Stomach (tissue), 9 donors: ENCODE measurements around the gene ADARB2. TPM values are rescaled to one million over a fixed set of nuclear protein-coding genes. Genes with fewer than 3 reads are reported as not detected.

Experiments
- DNase-seq, 2 donors: peaks; one replicate each; pipeline versions ENCODE4 v3.0.0 to v3.0.0-alpha.2; 2013 to 2019
- H3K27ac ChIP-seq, 5 donors: fragments of 200-600 bp in 4 of 5; sonication (generic) in 4 of 5; one replicate each; pipeline ENCODE4 v1.5.1; 2013 to 2019; ENCODE audit warnings: mild to moderate bottlenecking in 1 of 5, moderate library complexity in 1 of 5
- H3K27me3 ChIP-seq, 3 donors: fragments of 200-600 bp; sonication (generic); one replicate each; pipeline ENCODE4 v1.5.1; 2017 to 2019; ENCODE audit warnings: mixed run types in 1 of 3
- H3K36me3 ChIP-seq, 4 donors: fragments of 200-600 bp; sonication (generic); 1 replicate in 3 of 4; 2 replicates in 1 of 4; pipeline ENCODE4 v1.5.1; 2016 to 2019
- H3K4me1 ChIP-seq, 4 donors: fragments of 200-600 bp; sonication (generic); one replicate each; pipeline ENCODE4 v1.5.1; 2016 to 2019
- H3K4me3 ChIP-seq, 4 donors: fragments of 200-600 bp; sonication (generic) in 3 of 4; one replicate each; pipeline ENCODE4 v1.5.1; 2016 to 2019; ENCODE audit warnings: mild to moderate bottlenecking in 1 of 4
- H3K9me3 ChIP-seq, 4 donors: fragments of 200-600 bp; sonication (generic); one replicate each; pipeline ENCODE4 v1.5.1; 2016 to 2019
- CTCF ChIP-seq, 7 experiments: fragments of 450-650 bp in 4 of 7; fragments of 200-600 bp in 3 of 7; sonication (generic) in 3 of 7; IDR thresholded peaks; one replicate each; pipeline ENCODE4 v1.5.1; 2016 to 2019; ENCODE audit warnings: antibody characterized with exemption in 7 of 7, control low read depth in 2 of 7, mild to moderate bottlenecking in 1 of 7
- EP300 ChIP-seq: sonication (generic); formaldehyde crosslinking; IDR thresholded peaks from one replicate; pipeline ENCODE4 v1.6.1; 2017; ENCODE audit warnings: antibody characterized with exemption
- POLR2A ChIP-seq, 4 donors: fragments of 450-650 bp; IDR thresholded peaks; one replicate each; pipeline ENCODE4 v1.6.1; 2016; ENCODE audit warnings: antibody characterized with exemption in 4 of 4, control low read depth in 2 of 4, mild to moderate bottlenecking in 1 of 4, moderate library complexity in 1 of 4
- POLR2AphosphoS5 ChIP-seq, 3 donors: sonication (generic); formaldehyde crosslinking; IDR thresholded peaks; one replicate each; pipeline ENCODE4 v1.6.1; 2016; ENCODE audit warnings: antibody characterized with exemption in 3 of 3
- WGBS, 5 donors: extraction: QIAGEN DNeasy Blood & Tissue Kit in 3 of 5; methylation state at CpG; one replicate each; pipeline versions ENCODE4 v1.1.5 to v1.1.7; 2013 to 2018; 5-methylcytosine and 5-hydroxymethylcytosine counted together
- intact Hi-C: fragments of 100-400 bp; cut with DNase I; formaldehyde crosslinking; loops from one replicate; pipeline ENCODE4 v1.15.1; 2023; ENCODE audit warnings: low total_unique reads
- polyA plus RNA-seq, 3 donors: library from polyadenylated mRNA; stranded (reverse); fragments of 200-250 nt; gene quantifications; one replicate each; pipeline ENCODE4 v1.2.3, GENCODE V29; 2013
- total RNA-seq, 5 donors: library from RNA; depleted of rRNA; stranded (reverse); fragments of >200 nt; gene quantifications; one replicate each; pipeline versions ENCODE4 v1.1.0 to v1.2.3, GENCODE V29; 2014 to 2016
- donor health status: healthy with polysubstance abuse.
- donor health status: Bipolar disorder and iron deficiency.
- donor health status: healthy.

ADARB2 gene
- total and polyA plus RNA-seq, 8 donors: 0.55 to 4.1 (median 1.4) TPM; not detected in 1

- intact Hi-C loops: no loop called here
- Histone ChIP-seq H3K27me3 (peaks cover 0 to 8% (median 0%) of the 10 kb centered on the region in 3 donors), H3K27ac (no peak overlapping the region), H3K4me1 (peaks cover 0 to 4% (median 0%) of the 10 kb centered on the region in 4 donors), H3K9me3 (peaks cover 0 to 22% (median 4%) of the 10 kb centered on the region in 4 donors), H3K36me3 (no peaks in the 10 kb centered on the region), H3K4me3 (no peak overlapping the region)
- no peak for TF ChIP-seq EP300
- 87 to 98% (median 95%) methylated on average over 3 to 6 of the region's 6 CpGs for WGBS, 5 donors
- no peak for DNase-seq
These were observed 310.5 kb downstream of the ADARB2 start for GRCh38 chr10:1426786-1427185.

- Histone ChIP-seq H3K9me3 (peaks cover 0 to 13% (median 2%) of the 10 kb centered on the region in 4 donors), H3K4me3 (no peak overlapping the region), H3K36me3 (no peaks in the 10 kb centered on the region), H3K4me1 (peaks cover 0 to 8% (median 6%) of the 10 kb centered on the region in 4 donors), H3K27ac (no peak overlapping the region), H3K27me3 (peaks cover 0 to 14% (median 0%) of the 10 kb centered on the region in 3 donors)
- intact Hi-C loops: no loop called here
- WGBS, 5 donors: 61 to 72% (median 64%) methylated on average over 7 of the region's 7 CpGs
- no peak for DNase-seq
- TF ChIP-seq POLR2A (IDR thresholded peaks at IDR 0.05): no peak
- TF ChIP-seq EP300: no peak
- no peak for TF ChIP-seq POLR2AphosphoS5 (IDR thresholded peaks at IDR 0.05)
- no peak for TF ChIP-seq CTCF (IDR thresholded peaks at IDR 0.05)
These were observed 311.4 kb downstream of the ADARB2 start for GRCh38 chr10:1425879-1426278.

GRCh38 chr10:1424648-1425047, 312.7 kb downstream of the ADARB2 start:
- H3K4me3 ChIP-seq: no peak overlapping the region

GRCh38 chr10:1423676-1424253, 313.6 kb downstream of the ADARB2 start:
- TF ChIP-seq POLR2AphosphoS5 (IDR thresholded peaks at IDR 0.05): no peak
- no peak for TF ChIP-seq CTCF (IDR thresholded peaks at IDR 0.05)
- TF ChIP-seq POLR2A (IDR thresholded peaks at IDR 0.05): no peak
- TF ChIP-seq EP300: no peak
- Histone ChIP-seq H3K27me3 (peaks cover 0 to 30% (median 0%) of the 10 kb centered on the region in 3 donors), H3K9me3 (no peaks in the 10 kb centered on the region), H3K27ac (no peak overlapping the region), H3K4me1 (peaks cover 0 to 26% (median 16%) of the 10 kb centered on the region in 4 donors), H3K4me3 (no peak overlapping the region), H3K36me3 (no peaks in the 10 kb centered on the region)
- no peak for DNase-seq
- WGBS, 5 donors: 93 to 97% (median 95%) methylated on average over 2 of the region's 2 CpGs
- intact Hi-C loops: no loop called here

More at GRCh38 chr10:1424648-1425047, 312.7 kb downstream of the ADARB2 start:
- H3K27ac ChIP-seq: no peak overlapping the region
- no peak for TF ChIP-seq CTCF (IDR thresholded peaks at IDR 0.05)
- TF ChIP-seq POLR2AphosphoS5 (IDR thresholded peaks at IDR 0.05): no peak
- no peak for TF ChIP-seq POLR2A (IDR thresholded peaks at IDR 0.05)
- TF ChIP-seq EP300: no peak
- peaks cover 0 to 22% (median 0%) of the 10 kb centered on the region in 3 donors for H3K27me3 ChIP-seq
- intact Hi-C loops: no loop called here
- DNase-seq: no peak
- H3K36me3 ChIP-seq: no peaks in the 10 kb centered on the region
- H3K4me1 ChIP-seq: peaks cover 0 to 20% (median 16%) of the 10 kb centered on the region in 4 donors
- 79 to 92% (median 88%) methylated on average over 7 of the region's 7 CpGs for WGBS, 5 donors
- peaks cover 0 to 2% (median 0%) of the 10 kb centered on the region in 4 donors for H3K9me3 ChIP-seq

- no peaks in the 10 kb centered on the region for H3K36me3 ChIP-seq
- peaks cover 0 to 42% (median 0%) of the 10 kb centered on the region in 3 donors for H3K27me3 ChIP-seq
- no peak for DNase-seq
- intact Hi-C loops: no loop called here
- TF ChIP-seq POLR2AphosphoS5 (IDR thresholded peaks at IDR 0.05) (no peak), EP300 (no peak), POLR2A (IDR thresholded peaks at IDR 0.05) (no peak), CTCF (IDR thresholded peaks at IDR 0.05) (no peak)
- H3K27ac ChIP-seq: no peak overlapping the region
- no peak overlapping the region for H3K4me3 ChIP-seq
- peaks cover 0 to 22% (median 16%) of the 10 kb centered on the region in 4 donors for H3K4me1 ChIP-seq
- H3K9me3 ChIP-seq: no peaks in the 10 kb centered on the region
- WGBS, 5 donors: 89 to 98% (median 95%) methylated on average over 6 to 8 of the region's 8 CpGs
These were observed 315.1 kb downstream of the ADARB2 start for GRCh38 chr10:1422275-1422674.
